Trophoblast cell (in vitro differentiated cells and primary cell): Measurements from ENCODE around the gene NUDT19.

Source experiments
- DNase-seq, 2 donors: peaks; one replicate each; pipeline ENCODE4 v3.0.0-alpha.2; 2016
- H2AFZ ChIP-seq: 2 replicates; pipeline ENCODE4 v1.6.1; 2013; ENCODE audit warnings: low read length, moderate library complexity, mild to moderate bottlenecking; ENCODE audit not compliant: insufficient read depth, poor library complexity
- H2AK5ac ChIP-seq: 2 replicates; pipeline ENCODE4 v1.6.1; 2013; ENCODE audit warnings: mild to moderate bottlenecking, low read length
- H2BK120ac ChIP-seq: 2 replicates; pipeline ENCODE4 v1.6.1; 2013; ENCODE audit warnings: low read length, mild to moderate bottlenecking, moderate library complexity; ENCODE audit not compliant: insufficient read depth, poor library complexity
- H2BK12ac ChIP-seq: 2 replicates; pipeline ENCODE4 v1.6.1; 2013; ENCODE audit warnings: mild to moderate bottlenecking, low read length, moderate library complexity
- H2BK5ac ChIP-seq: 2 replicates; pipeline ENCODE4 v1.6.1; 2013; ENCODE audit warnings: low read length, low read depth, moderate library complexity, mild to moderate bottlenecking; ENCODE audit not compliant: poor library complexity
- H3K14ac ChIP-seq: 2 replicates; pipeline ENCODE4 v1.6.1; 2013; ENCODE audit warnings: mild to moderate bottlenecking, low read length
- H3K18ac ChIP-seq: 2 replicates; pipeline ENCODE4 v1.6.1; 2013; ENCODE audit warnings: mild to moderate bottlenecking, low read length
- H3K23ac ChIP-seq: 2 replicates; pipeline ENCODE4 v1.6.1; 2013; ENCODE audit warnings: low read length
- H3K27ac ChIP-seq: 2 replicates; pipeline ENCODE4 v1.5.1; 2013; ENCODE audit warnings: low read depth, mild to moderate bottlenecking, inconsistent platforms, low read length, moderate library complexity
- H3K27me3 ChIP-seq: 2 replicates; pipeline ENCODE4 v1.6.1; 2013; ENCODE audit warnings: inconsistent platforms, mild to moderate bottlenecking, low read length, moderate library complexity; ENCODE audit not compliant: insufficient read depth
- H3K36me3 ChIP-seq, 2 experiments: 1 replicate in 1 of 2; 2 replicates in 1 of 2; pipeline ENCODE4 v1.6.1; 2013; ENCODE audit warnings: low read length in 2 of 2, mild to moderate bottlenecking in 2 of 2, moderate library complexity in 1 of 2; ENCODE audit not compliant: insufficient read depth in 2 of 2, control insufficient read depth in 1 of 2
- H3K4ac ChIP-seq: 2 replicates; pipeline ENCODE4 v1.6.1; 2013; ENCODE audit warnings: low read depth, mild to moderate bottlenecking, low read length, moderate library complexity
- H3K4me1 ChIP-seq, 2 experiments: 1 replicate in 1 of 2; 2 replicates in 1 of 2; pipeline ENCODE4 v1.6.1; 2013; ENCODE audit warnings: low read length in 2 of 2, mild to moderate bottlenecking in 2 of 2, moderate library complexity in 1 of 2; ENCODE audit not compliant: insufficient read depth in 2 of 2, control insufficient read depth in 1 of 2
- H3K4me2 ChIP-seq: 2 replicates; pipeline ENCODE4 v1.6.1; 2013; ENCODE audit warnings: inconsistent platforms, mild to moderate bottlenecking, low read length, moderate library complexity
- H3K4me3 ChIP-seq: 2 replicates; pipeline ENCODE4 v1.5.1; 2013; ENCODE audit warnings: mild to moderate bottlenecking, low read depth, low read length, inconsistent platforms
- H3K79me1 ChIP-seq: one replicate; pipeline ENCODE4 v1.6.1; 2013; ENCODE audit warnings: low read length
- H3K79me2 ChIP-seq: 2 replicates; pipeline ENCODE4 v1.6.1; 2013; ENCODE audit warnings: low read length, mild to moderate bottlenecking; ENCODE audit not compliant: control insufficient read depth, insufficient read depth, poor library complexity
- H3K9ac ChIP-seq: 2 replicates; pipeline ENCODE4 v1.6.1; 2013; ENCODE audit warnings: mild to moderate bottlenecking, low read length
- H3K9me3 ChIP-seq: 2 replicates; pipeline ENCODE4 v1.6.1; 2013; ENCODE audit warnings: low read depth, mild to moderate bottlenecking, control low read depth, inconsistent platforms, low read length; ENCODE audit not compliant: insufficient read depth
- H4K12ac ChIP-seq: 2 replicates; pipeline ENCODE4 v1.6.1; 2013; ENCODE audit warnings: low read depth, mild to moderate bottlenecking, low read length, moderate library complexity
- H4K8ac ChIP-seq: 2 replicates; pipeline ENCODE4 v1.6.1; 2013; ENCODE audit warnings: low read depth, mild to moderate bottlenecking, low read length, moderate library complexity
- H4K91ac ChIP-seq: one replicate; pipeline ENCODE4 v1.6.1; 2013; ENCODE audit warnings: low read depth, mild to moderate bottlenecking, low read length, moderate library complexity
- WGBS: extraction: QIAGEN DNeasy Blood & Tissue Kit; methylation state at CpG from one replicate; pipeline ENCODE4 v1.1.7; 2013; ENCODE audit warnings: missing lambda C conversion rate; ENCODE audit not compliant: insufficient read length, insufficient coverage; ENCODE audit errors: extremely low coverage; 5-methylcytosine and 5-hydroxymethylcytosine counted together

Gene NUDT19

GRCh38 chr19:32720216-32720935 is 28.8 kb downstream of the NUDT19 start:
- Histone ChIP-seq H3K14ac (no peak overlapping the region), H3K4me2 (no peak overlapping the region), H3K4ac (no peak overlapping the region), H3K79me1 (no peaks in the 10 kb centered on the region), H2AFZ (no peak overlapping the region), H3K18ac (no peak overlapping the region), H3K9ac (no peak overlapping the region), H3K27me3 (no peaks in the 10 kb centered on the region), H4K91ac (no peak overlapping the region), H4K8ac (no peak overlapping the region), H2BK5ac (no peak overlapping the region), H2BK12ac (no peak overlapping the region), H2AK5ac (no peak overlapping the region), H3K79me2 (no peaks in the 10 kb centered on the region), H3K4me3 (no peak overlapping the region), H3K36me3 (peaks cover 0 to 2% of the 10 kb centered on the region in 2 experiments), H4K12ac (no peak overlapping the region), H3K23ac (no peak overlapping the region), H3K27ac (no peak overlapping the region), H2BK120ac (no peak overlapping the region), H3K9me3 (no peaks in the 10 kb centered on the region), H3K4me1 (peaks cover 0 to 6% of the 10 kb centered on the region in 2 experiments)
- WGBS: 100% methylated on average over 2 of the region's 22 CpGs
- DNase-seq: no peak

GRCh38 chr19:32720936-32721250 is 29.3 kb downstream of the NUDT19 start:
- H4K12ac ChIP-seq: no peak overlapping the region
- H2BK12ac ChIP-seq: no peak overlapping the region
- no peak overlapping the region for H3K9ac ChIP-seq
- DNase-seq: no peak
- H3K79me1 ChIP-seq: no peaks in the 10 kb centered on the region
- no peaks in the 10 kb centered on the region for H3K79me2 ChIP-seq
- no peaks in the 10 kb centered on the region for H3K9me3 ChIP-seq
- H4K91ac ChIP-seq: no peak overlapping the region
- no peak overlapping the region for H2BK5ac ChIP-seq
- H3K27me3 ChIP-seq: no peaks in the 10 kb centered on the region
- H3K14ac ChIP-seq: no peak overlapping the region
- peaks cover 0 to 2% of the 10 kb centered on the region in 2 experiments for H3K36me3 ChIP-seq
- no peak overlapping the region for H2AFZ ChIP-seq
- no peak overlapping the region for H3K4me3 ChIP-seq
- H2BK120ac ChIP-seq: no peak overlapping the region
- no CpG with 5 or more reads among the region's 22 CpGs for WGBS
- H3K4me2 ChIP-seq: no peak overlapping the region
- H4K8ac ChIP-seq: no peak overlapping the region
- H3K23ac ChIP-seq: no peak overlapping the region
- no peak overlapping the region for H3K27ac ChIP-seq
- no peak overlapping the region for H3K4ac ChIP-seq
- no peak overlapping the region for H3K18ac ChIP-seq
- H2AK5ac ChIP-seq: no peak overlapping the region
- H3K4me1 ChIP-seq: peaks cover 0 to 6% of the 10 kb centered on the region in 2 experiments

GRCh38 chr19:32735936-32736335 is 44.3 kb downstream of the NUDT19 start:
- WGBS: no CpG with 5 or more reads among the region's 4 CpGs
- no peaks in the 10 kb centered on the region for H3K36me3 ChIP-seq
- no peak overlapping the region for H3K9ac ChIP-seq
- no peaks in the 10 kb centered on the region for H3K79me2 ChIP-seq
- no peaks in the 10 kb centered on the region for H3K27me3 ChIP-seq
- H2AFZ ChIP-seq: no peak overlapping the region
- no peak overlapping the region for H3K4ac ChIP-seq
- H3K18ac ChIP-seq: no peak overlapping the region
- H3K14ac ChIP-seq: no peak overlapping the region
- H3K79me1 ChIP-seq: no peaks in the 10 kb centered on the region
- H4K8ac ChIP-seq: no peak overlapping the region
- H4K91ac ChIP-seq: no peak overlapping the region
- no peak overlapping the region for H3K23ac ChIP-seq
- H2BK12ac ChIP-seq: no peak overlapping the region
- H3K4me1 ChIP-seq: no peaks in the 10 kb centered on the region
- H2BK5ac ChIP-seq: no peak overlapping the region
- no peak overlapping the region for H2AK5ac ChIP-seq
- H3K9me3 ChIP-seq: no peaks in the 10 kb centered on the region
- no peak overlapping the region for H3K27ac ChIP-seq
- no peak overlapping the region for H3K4me3 ChIP-seq
- no peak for DNase-seq
- no peak overlapping the region for H3K4me2 ChIP-seq
- no peak overlapping the region for H4K12ac ChIP-seq
- H2BK120ac ChIP-seq: no peak overlapping the region

- Histone ChIP-seq H4K91ac (no peak overlapping the region), H2BK12ac (no peak overlapping the region)
- WGBS: no CpG with 5 or more reads among the region's 9 CpGs
Observed at GRCh38 chr19:32743021-32743420, 51.4 kb downstream of the NUDT19 start.

More at GRCh38 chr19:32743021-32743420, 51.4 kb downstream of the NUDT19 start:
- no peaks in the 10 kb centered on the region for H3K9me3 ChIP-seq
- H2AFZ ChIP-seq: no peak overlapping the region
- no peaks in the 10 kb centered on the region for H3K36me3 ChIP-seq
- H4K8ac ChIP-seq: no peak overlapping the region
- no peak overlapping the region for H4K12ac ChIP-seq
- H3K23ac ChIP-seq: no peak overlapping the region
- no peak overlapping the region for H3K27ac ChIP-seq
- H3K4me1 ChIP-seq: no peaks in the 10 kb centered on the region
- H3K4me2 ChIP-seq: no peak overlapping the region
- no peak overlapping the region for H2BK5ac ChIP-seq
- H3K27me3 ChIP-seq: no peaks in the 10 kb centered on the region
- no peaks in the 10 kb centered on the region for H3K79me1 ChIP-seq
- no peak for DNase-seq
- no peak overlapping the region for H3K4me3 ChIP-seq
- H3K14ac ChIP-seq: no peak overlapping the region
- no peak overlapping the region for H3K4ac ChIP-seq
- H3K9ac ChIP-seq: no peak overlapping the region
- no peak overlapping the region for H2BK120ac ChIP-seq
- H3K18ac ChIP-seq: no peak overlapping the region
- no peaks in the 10 kb centered on the region for H3K79me2 ChIP-seq
- H2AK5ac ChIP-seq: no peak overlapping the region
